Ovary (tissue), 3 donors: ENCODE results near the gene ZNF579.

ENCODE experiments used
- POLR2A ChIP-seq: fragments of 450-650 bp; IDR thresholded peaks from one replicate; pipeline ENCODE4 v1.6.1; 2017; ENCODE audit warnings: antibody characterized with exemption, mild to moderate bottlenecking, moderate library complexity
- TF ChIP-seq, protein P1 (sequence below), 3 donors: fragments of 450-650 bp in 2 of 3; fragments of 200-600 bp in 1 of 3; IDR thresholded peaks; one replicate each; pipeline versions ENCODE4 v1.5.1 to v1.8.0; 2016 to 2022; ENCODE audit warnings: antibody characterized with exemption in 3 of 3, mild to moderate bottlenecking in 1 of 3
- donor health status: DM: no; HTN: no; CAD: no.

DNA sequence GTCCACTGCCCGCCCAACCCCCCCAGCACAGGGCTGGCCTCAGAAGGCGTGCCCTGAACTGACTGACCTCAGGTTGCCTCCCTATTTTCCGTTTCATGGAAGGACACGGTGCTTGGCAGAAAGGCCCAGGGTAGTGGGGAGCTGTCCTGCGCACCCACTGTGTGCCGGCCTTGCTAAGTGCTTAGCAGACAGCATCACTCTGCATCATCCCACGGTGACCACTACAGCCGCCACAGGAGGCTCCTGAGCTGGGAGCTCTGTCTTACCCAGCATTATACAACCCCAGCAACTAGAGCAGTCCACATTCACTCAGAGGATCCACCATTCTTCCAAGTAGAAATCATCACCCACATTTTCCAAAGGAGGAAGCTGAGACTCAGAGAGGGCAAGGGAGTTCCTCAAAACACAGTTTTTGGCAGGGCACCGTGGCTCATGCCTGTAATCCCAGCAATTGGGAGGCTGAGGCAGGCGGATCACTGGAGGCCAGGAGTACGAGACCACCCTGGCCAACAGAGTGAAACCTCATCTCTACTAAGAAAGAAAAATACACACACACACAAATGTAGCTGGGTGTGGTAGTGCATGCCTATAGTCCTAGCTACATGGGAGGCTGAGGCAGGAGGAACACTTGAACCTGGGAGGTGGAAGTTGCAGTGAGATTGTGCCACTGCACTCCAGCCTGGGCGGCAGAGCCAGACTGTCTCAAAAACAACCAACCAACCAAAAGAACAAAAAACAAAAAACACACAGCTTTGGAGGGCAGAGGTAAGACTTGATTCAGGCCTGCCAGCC is 45.3 kb downstream of the ZNF579 start:
- TF ChIP-seq, protein P1, sequence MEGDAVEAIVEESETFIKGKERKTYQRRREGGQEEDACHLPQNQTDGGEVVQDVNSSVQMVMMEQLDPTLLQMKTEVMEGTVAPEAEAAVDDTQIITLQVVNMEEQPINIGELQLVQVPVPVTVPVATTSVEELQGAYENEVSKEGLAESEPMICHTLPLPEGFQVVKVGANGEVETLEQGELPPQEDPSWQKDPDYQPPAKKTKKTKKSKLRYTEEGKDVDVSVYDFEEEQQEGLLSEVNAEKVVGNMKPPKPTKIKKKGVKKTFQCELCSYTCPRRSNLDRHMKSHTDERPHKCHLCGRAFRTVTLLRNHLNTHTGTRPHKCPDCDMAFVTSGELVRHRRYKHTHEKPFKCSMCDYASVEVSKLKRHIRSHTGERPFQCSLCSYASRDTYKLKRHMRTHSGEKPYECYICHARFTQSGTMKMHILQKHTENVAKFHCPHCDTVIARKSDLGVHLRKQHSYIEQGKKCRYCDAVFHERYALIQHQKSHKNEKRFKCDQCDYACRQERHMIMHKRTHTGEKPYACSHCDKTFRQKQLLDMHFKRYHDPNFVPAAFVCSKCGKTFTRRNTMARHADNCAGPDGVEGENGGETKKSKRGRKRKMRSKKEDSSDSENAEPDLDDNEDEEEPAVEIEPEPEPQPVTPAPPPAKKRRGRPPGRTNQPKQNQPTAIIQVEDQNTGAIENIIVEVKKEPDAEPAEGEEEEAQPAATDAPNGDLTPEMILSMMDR (IDR thresholded peaks at IDR 0.05): no peak
- TF ChIP-seq POLR2A: no peak
